HL-60/S4 treated with phorbol 12-myristate 13-acetate at 8.2 ng/mL for 4 days and 3 days (cell line): ENCODE measurements around the gene STIM1.
"Not testable (repeated sequence)": the region's sequence is repeated elsewhere in the genome, so short reads cannot be mapped to it uniquely, and the experiment has no call there.

ENCODE experiments used
- in situ Hi-C: fragments of 300-500 bp; cut with MboI; formaldehyde crosslinking; loops from 2 replicates; pipeline ENCODE4 v1.15.0; 2022; ENCODE audit warnings: low sequenced_read_pairs

The STIM1 gene

DNA sequence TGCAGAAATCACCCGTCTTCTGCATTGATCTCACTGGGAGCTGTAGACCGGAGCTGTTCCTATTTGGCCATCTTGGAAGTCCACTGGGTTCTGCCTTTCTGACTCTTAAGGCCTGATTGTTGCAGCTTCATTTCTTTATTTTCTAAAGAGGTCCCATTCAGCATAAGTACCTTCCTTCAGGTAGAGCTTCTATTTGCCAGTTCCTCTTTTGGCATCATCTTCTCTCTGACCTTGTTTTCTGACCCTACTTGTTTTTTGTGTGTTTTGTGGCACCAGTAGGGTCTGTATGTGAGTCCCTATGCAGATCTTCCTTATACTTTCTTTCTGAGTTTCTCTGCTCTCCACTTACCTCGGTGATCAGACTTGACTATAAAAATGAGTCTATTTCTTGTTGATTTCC lies 161.7 kb downstream of the STIM1 start:
- in situ Hi-C loops = no loop called here

GRCh38 chr11:4018641-4019040 lies 163.2 kb downstream of the STIM1 start:
- in situ Hi-C loops = no loop called here

- in situ Hi-C loops = no loop called here
Measured at GRCh38 chr11:4019891-4020290, 164.4 kb downstream of the STIM1 start.

- in situ Hi-C loops = no loop called here
Measured at GRCh38 chr11:4022669-4023068, 167.2 kb downstream of the STIM1 start.

GRCh38 chr11:4025248-4025966 lies 169.9 kb downstream of the STIM1 start:
- in situ Hi-C loops = no loop called here

DNA sequence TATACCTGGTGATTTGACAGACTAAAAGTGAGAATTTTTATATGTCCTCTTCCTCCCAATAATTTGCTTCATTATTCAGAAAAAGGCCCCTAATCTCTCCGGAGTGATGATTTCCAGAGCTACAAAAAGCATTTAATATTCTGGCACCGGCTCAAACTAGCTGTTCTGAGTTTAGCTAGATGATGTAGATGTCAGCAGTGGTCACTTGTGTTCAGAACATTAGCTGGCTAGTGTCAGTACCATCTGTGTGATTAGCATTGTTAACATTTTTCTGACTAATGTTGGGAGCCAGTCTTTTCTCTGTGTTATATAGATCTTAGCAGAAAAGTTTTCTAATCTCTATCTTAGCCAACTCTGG lies 170.5 kb downstream of the STIM1 start:
- in situ Hi-C loops = no loop called here

GRCh38 chr11:4026389-4026788 lies 170.9 kb downstream of the STIM1 start:
- in situ Hi-C loops = no loop called here

- in situ Hi-C loops = no loop called here
Measured at GRCh38 chr11:4027746-4028145, 172.3 kb downstream of the STIM1 start.

DNA sequence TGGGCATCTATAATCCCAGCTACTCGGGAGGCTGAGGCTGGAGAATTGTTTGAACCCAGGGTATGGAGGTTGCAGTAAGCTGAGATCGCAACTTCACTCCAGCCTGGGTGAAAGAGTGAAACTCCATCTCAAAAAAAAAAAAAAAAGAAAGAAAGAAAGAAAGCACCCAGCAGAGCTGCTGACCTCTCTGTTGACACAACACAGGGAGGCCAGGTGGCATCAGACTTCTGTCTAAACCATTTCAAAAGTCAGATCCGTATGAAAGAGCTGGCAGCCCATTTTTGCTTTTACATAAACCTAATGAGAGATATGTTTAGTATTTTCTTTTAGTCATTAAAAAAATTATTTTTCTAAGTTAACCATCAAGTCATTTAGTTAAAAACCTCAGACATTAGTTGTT lies 174.7 kb downstream of the STIM1 start:
- in situ Hi-C loops = no loop called here

DNA sequence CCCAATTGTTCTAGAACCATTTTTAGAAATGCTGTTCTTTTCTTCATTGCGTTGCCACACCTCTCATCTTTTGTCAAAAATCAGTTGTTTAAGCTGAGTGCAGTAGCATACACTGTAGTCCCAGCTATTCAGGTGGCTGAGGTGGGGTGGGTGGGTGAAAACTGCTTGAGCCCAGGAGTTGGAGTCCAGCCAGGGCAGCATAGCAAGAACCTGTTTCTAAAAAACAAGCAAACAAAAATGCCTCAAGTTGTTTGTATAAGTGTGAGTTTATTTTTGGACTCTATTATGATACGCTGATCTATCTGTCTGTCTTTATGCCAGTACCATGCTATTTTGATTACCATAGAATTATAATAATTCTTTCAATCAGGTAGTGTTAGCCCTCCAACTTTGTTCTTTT lies 176.6 kb downstream of the STIM1 start:
- in situ Hi-C loops = no loop called here

- in situ Hi-C loops = no loop called here
Measured at GRCh38 chr11:4035985-4036384, 180.5 kb downstream of the STIM1 start.

- in situ Hi-C loops = no loop called here
Measured at GRCh38 chr11:4039011-4039410, 183.5 kb downstream of the STIM1 start.

GRCh38 chr11:4040461-4040860 lies 185.0 kb downstream of the STIM1 start:
- in situ Hi-C loops = no loop called here

- in situ Hi-C loops = no loop called here
Measured at GRCh38 chr11:4041731-4042391, 186.4 kb downstream of the STIM1 start.

DNA sequence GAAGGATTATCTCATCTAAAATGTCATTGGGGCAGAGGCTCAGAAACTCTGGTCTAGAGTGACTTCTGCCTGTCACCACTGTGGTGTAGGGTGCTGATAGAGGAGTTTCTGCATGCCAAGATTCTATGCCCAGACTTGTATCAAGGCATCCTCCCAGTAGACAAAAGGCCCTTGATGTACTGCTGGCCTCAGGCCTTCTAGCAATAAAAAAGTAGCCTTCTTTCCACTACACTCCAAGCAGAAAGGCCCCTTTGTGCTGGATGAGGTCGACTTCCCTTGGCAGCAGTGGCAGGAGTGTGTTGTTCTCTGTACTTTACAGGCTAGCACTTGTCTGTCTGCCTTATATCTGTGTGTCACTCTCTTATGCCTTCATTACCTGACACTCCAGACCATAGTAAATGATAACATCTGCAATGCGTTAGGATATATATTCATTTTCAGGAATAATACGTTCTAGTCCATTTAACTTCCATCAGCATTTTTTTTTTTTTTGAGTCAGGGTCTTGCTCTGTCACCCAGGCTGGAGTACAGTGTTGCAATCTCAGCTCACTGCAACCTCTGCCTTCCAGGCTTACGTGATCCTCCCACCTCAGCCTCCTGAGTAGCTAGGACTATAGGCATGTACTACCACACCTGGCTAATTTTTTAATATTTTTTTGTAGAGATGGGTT lies 189.6 kb downstream of the STIM1 start:
- in situ Hi-C loops = no loop called here

DNA sequence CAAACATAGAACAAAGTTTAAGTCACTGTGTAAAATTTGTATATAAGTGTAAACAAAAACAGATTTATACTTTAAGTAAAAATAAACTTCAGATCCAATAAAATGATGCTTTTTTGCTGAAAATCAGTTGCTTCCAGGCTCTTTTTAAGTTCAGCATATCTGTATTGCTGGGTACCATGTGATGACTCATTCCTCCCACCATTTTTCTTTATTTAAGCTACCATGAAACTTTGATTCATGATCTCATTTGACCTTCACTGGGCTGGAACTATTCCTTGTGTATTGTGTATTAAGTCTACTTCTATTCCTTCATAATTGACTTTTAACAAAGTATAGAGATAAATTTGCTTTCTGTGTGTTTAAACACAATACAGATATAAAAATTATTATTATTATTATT lies 192.9 kb downstream of the STIM1 start:
- in situ Hi-C loops = no loop called here

- in situ Hi-C loops = no loop called here
Measured at GRCh38 chr11:4049006-4049405, 193.5 kb downstream of the STIM1 start.

GRCh38 chr11:4050138-4050537 lies 194.7 kb downstream of the STIM1 start:
- in situ Hi-C loops = no loop called here

DNA sequence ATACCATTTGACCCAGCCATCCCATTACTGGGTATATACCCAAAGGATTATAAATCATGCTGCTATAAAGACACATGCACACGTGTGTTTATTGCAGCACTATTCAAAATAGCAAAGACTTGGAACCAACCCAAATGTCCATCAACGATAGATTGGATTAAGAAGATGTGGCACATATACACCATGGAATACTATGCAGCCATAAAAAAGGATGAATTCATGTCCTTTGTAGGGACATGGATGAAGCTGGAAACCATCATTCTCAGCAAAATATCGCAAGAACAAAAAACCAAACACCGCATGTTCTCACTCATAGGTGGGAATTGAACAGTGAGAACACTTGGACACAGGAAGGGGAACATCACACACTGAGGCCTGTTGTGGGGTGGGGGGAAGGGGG lies 197.7 kb downstream of the STIM1 start:
- in situ Hi-C loops = not testable (repeated sequence)

GRCh38 chr11:4054643-4055042 lies 199.2 kb downstream of the STIM1 start:
- in situ Hi-C loops = no loop called here

- in situ Hi-C loops = no loop called here
Measured at GRCh38 chr11:4059424-4059823, 204.0 kb downstream of the STIM1 start.
